A549 treated with CpdA at 1 μM for 4 hours (cell line): ENCODE data around the gene SELENOS. TPM values are rescaled to one million over a fixed set of nuclear protein-coding genes. Genes with fewer than 3 reads are reported as not detected.

Experiments
- total RNA-seq: library from RNA; stranded (reverse); fragments of 200-300 nt; extraction: Qiagen RNA extraction; gene quantifications from 5 replicates; pipeline ENCODE4 v1.2.3, GENCODE V29; 2022; ENCODE audit warnings: low read depth

SELENOS gene, protein sequence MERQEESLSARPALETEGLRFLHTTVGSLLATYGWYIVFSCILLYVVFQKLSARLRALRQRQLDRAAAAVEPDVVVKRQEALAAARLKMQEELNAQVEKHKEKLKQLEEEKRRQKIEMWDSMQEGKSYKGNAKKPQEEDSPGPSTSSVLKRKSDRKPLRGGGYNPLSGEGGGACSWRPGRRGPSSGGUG
- total RNA-seq = 143 to 153 TPM (median 144 TPM) in 5 replicates

DNA sequence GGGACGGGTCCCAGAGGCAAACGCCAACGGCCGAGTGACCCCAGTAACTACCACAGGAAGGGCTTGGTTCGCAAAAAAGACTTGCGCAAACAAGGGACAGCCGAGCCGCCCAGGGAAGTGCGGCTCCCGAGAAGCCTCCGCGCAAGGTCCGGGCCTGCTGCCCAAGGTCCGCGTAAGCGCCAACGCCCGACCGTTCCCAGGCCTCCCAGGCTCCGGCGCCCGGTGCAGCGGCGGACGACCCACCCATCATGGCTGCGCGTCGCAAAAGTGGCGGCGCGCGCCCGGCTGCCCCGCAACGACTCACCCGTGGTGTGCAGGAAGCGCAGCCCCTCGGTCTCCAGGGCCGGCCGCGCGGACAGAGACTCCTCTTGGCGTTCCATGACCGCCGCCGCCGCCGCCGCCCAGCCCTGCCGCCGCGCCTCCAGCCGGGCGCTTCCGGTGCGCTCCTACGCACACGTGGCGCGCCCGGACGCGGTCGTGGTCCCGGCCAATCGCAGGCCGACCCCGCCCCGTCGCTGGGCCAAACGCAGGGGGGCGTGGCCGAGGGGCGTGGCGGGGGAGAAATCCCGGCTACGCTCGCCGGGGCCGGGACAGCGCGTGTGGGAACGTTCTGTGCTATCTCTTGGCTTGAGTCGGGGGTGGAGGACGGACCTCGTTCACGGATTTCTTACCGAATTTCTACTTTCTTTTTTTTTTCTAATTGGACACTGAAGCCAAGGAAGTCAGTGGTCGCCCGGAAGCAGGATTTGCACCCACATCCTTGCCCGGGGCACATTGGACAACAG, at the start of gene SELENOS:
SELENOS (minus strand) TSS at position 448 of the 785 bp plus-strand sequence; CDS start at position 380, 68 bp downstream.

DNA sequence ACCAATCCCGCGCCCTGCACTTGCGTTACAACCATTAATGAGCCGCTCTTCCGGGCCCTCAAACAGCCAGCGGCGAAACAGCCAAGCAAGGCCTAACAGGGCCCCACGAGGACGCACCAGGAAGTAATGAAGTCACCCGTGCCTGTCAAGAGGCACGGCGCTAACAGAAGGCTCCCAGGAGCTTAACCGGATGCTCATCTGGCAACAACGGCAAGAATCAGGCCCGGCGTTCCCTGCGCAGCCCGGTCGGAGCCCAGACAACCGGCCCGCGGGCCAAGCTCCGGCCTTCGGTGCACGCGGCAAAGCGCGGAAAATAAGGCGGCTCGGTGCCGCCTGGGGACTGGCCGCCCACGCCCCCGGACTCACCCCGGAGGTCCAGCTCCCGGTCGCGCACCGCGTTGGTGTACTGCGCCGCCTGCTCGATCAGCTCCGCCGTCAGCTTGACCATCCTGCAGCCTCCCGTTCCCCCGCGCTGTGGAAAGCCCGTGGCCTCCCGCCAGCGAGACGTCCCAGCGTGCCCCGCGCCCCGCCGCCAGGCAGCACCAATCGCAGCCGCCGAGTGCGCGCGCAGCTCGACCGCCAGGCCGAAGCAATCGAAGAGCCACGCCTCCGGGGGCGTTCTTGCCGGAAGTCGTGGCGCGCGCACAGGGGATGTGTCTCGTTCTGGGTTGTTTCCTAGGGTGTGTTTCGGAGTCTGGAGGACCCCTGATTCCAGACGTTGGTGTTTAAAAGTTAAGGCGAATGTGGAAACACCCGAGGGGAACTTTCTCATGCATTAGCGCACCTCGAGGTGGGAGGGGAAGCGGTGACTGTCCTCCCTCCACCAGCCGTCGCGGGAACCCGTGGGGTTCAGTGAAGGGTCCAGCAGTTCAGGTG, 17.7 kb upstream of the SELENOS start, which contains the start of gene SNRPA1:
SNRPA1 (minus strand) TSS at position 518 of the 876 bp plus-strand sequence; CDS start at position 448, 70 bp downstream.

DNA sequence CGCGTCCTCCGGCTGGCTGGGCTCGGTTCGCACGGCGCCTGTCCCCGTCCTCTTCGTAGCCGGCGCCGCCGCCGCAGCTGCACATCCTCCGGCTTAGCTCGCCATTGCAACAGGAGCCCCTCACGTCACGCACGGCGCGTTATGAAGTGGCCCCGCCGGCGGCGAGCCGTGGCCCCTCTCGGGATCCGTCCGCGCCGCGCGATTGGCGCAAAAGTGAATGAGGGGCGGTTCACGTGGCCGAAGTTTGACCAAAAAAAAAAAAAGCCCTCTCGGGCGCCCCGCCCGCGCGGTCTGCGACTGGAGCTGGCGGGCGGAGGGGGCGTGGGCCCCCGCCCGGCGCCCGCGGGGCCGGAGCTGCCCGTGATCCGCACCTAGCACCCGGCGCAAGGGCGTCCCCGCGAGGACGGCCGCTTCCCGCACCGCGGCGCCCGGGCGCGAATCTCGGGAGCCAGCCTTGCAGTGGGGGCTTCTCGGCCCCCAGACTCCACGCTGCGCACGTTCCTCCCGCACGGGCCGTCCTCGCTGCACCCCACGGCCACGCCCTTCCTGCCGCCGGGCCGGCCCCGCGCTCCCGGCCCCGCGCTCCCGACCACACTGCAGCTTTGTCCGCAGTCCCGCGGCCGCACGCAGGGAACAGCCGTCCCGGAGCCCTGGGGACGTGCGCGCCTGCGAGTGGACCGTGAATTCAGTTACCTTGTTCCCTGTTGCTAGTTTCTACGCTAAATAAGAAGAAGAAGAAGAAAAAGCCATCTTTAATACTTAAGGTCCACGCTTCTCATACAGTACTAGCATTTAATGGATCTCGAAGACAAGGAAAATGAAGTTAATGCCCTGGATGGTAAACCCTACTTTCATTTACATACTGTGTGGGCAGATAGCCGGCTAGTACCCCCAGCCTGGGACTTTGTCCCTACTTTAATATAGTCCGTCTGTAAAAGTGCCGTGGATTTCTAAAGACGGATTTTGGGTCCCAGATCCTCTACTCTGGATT, 25.2 kb downstream of the SELENOS start, which contains the start of gene CHSY1:
CHSY1 (minus strand) TSS at position 219 of the 991 bp plus-strand sequence. CDS start 592 bp downstream, outside the sequence.

Other genes with a start within 250 kb of the SELENOS start
- gene CHSY1, start 25.4 kb downstream of the SELENOS start, total RNA-seq = 20.9 to 29.4 TPM (median 25.1 TPM) in 5 replicates
- gene SNRPA1, start 17.8 kb upstream of the SELENOS start, total RNA-seq = 109 to 130 TPM (median 111 TPM) in 5 replicates
- 11.2 to 12.4 TPM (median 11.4 TPM) in 5 replicates for gene PCSK6, start 212.2 kb upstream of the SELENOS start, total RNA-seq